ENCODE results near the gene APCDD1L. TPM values are rescaled to one million over a fixed set of nuclear protein-coding genes. Genes with fewer than 3 reads are reported as not detected.

Gene APCDD1L
- polyA plus RNA-seq, 1 donor from 2014 or later = not detected

- Histone ChIP-seq H3K9me2 (ENCODE audit: insufficient read depth, low read length) (no peaks in the 10 kb centered on the region), H2AFZ (ENCODE audit: low read depth, low read length) (no peak overlapping the region), H3K27me3 (ENCODE audit: insufficient read depth, low read depth, low read length) (no peaks in the 10 kb centered on the region), H4K20me1 (ENCODE audit: insufficient read depth) (no peaks in the 10 kb centered on the region), H3K4me3 (ENCODE audit: low read length) (no peak overlapping the region), H3K9ac (ENCODE audit: low read length) (no peak overlapping the region), H3K27ac (ENCODE audit: low read length) (no peak overlapping the region), H3K9me3 (ENCODE audit: low read length) (no peaks in the 10 kb centered on the region), H3K4me2 (ENCODE audit: low read length) (no peak overlapping the region), H3F3A (ENCODE audit: insufficient read depth, low read length, poor library complexity, severe bottlenecking) (no peaks in the 10 kb centered on the region), H3K79me2 (replicated peaks; ENCODE audit: insufficient read depth, low read length) (no peaks in the 10 kb centered on the region), H3K36me3 (ENCODE audit: insufficient read depth, low read length) (no peaks in the 10 kb centered on the region)
- TF ChIP-seq MXI1 (conservative IDR thresholded peaks at IDR 0.05; ENCODE audit: poor library complexity, severe bottlenecking) (no peak), EP300 (conservative IDR thresholded peaks at IDR 0.05; ENCODE audit: poor library complexity, severe bottlenecking) (no peak), CTCF (IDR thresholded peaks at IDR 0.05; ENCODE audit: poor library complexity, severe bottlenecking) (no peak), POLR2AphosphoS5 (IDR thresholded peaks at IDR 0.05) (no peak), TAF1 (IDR thresholded peaks at IDR 0.05; ENCODE audit: low read depth) (no peak), REST (IDR thresholded peaks at IDR 0.05; ENCODE audit: borderline replicate concordance) (no peak), RAD21 (conservative IDR thresholded peaks at IDR 0.05) (no peak), SMC3 (conservative IDR thresholded peaks at IDR 0.05; ENCODE audit: poor library complexity) (no peak), EZH2 (IDR thresholded peaks at IDR 0.05; ENCODE audit: borderline replicate concordance, insufficient read depth, low read length, poor library complexity, severe bottlenecking) (no peak)
Measured at GRCh38 chr20:58464838-58465237, 50.4 kb downstream of the APCDD1L start.

GRCh38 chr20:58463256-58463655 is 51.9 kb downstream of the APCDD1L start:
- no peak overlapping the region for H2AFZ ChIP-seq (ENCODE audit: low read depth, low read length)
- no peak overlapping the region for H3K4me2 ChIP-seq (ENCODE audit: low read length)
- no peak overlapping the region for H3K27ac ChIP-seq (ENCODE audit: low read length)
- no peak for TF ChIP-seq RAD21 (conservative IDR thresholded peaks at IDR 0.05)
- TF ChIP-seq POLR2AphosphoS5 (IDR thresholded peaks at IDR 0.05) = no peak
- no peak for TF ChIP-seq CTCF (IDR thresholded peaks at IDR 0.05; ENCODE audit: poor library complexity, severe bottlenecking)
- no peaks in the 10 kb centered on the region for H3K9me2 ChIP-seq (ENCODE audit: insufficient read depth, low read length)
- H3K4me3 ChIP-seq (ENCODE audit: low read length) = no peak overlapping the region
- no peaks in the 10 kb centered on the region for H3K27me3 ChIP-seq (ENCODE audit: insufficient read depth, low read depth, low read length)
- no peaks in the 10 kb centered on the region for H3K79me2 ChIP-seq (replicated peaks; ENCODE audit: insufficient read depth, low read length)
- H3K36me3 ChIP-seq (ENCODE audit: insufficient read depth, low read length) = no peaks in the 10 kb centered on the region
- no peaks in the 10 kb centered on the region for H3K9me3 ChIP-seq (ENCODE audit: low read length)
- no peak overlapping the region for H3K9ac ChIP-seq (ENCODE audit: low read length)
- H3F3A ChIP-seq (ENCODE audit: insufficient read depth, low read length, poor library complexity, severe bottlenecking) = no peaks in the 10 kb centered on the region
- no peaks in the 10 kb centered on the region for H4K20me1 ChIP-seq (ENCODE audit: insufficient read depth)

All from neural cell (in vitro differentiated cells).